SK-N-SH treated with all-trans-retinoic acid at 6 μM for 48 hours (cell line): ENCODE data around the gene MRPL19.
A peak's percentile ranks its signal among the peaks of the same experiment; 100 is the strongest.

Experiments
- ATAC-seq: fragments of 200-7000 bp; cut with Tn5 transposase; 3 replicates; pipeline ENCODE4 v1.9.1; 2020; ENCODE audit warnings: mild to moderate bottlenecking, moderate library complexity
- ARNTL ChIP-seq: fragments of 450-650 bp; formaldehyde crosslinking; IDR thresholded peaks from 2 replicates; pipeline ENCODE4 v1.5.0; 2020; ENCODE audit warnings: low read depth, mild to moderate bottlenecking, moderate library complexity, borderline replicate concordance
- BACH2 ChIP-seq: fragments of 250-450 bp; sonication (Bioruptor Pico); IDR thresholded peaks from 2 replicates; pipeline ENCODE4 v1.9.0; 2021; ENCODE audit warnings: mild to moderate bottlenecking, borderline replicate concordance
- CSDC2 ChIP-seq: fragments of 250-450 bp; sonication (Bioruptor Pico); IDR thresholded peaks from 2 replicates; pipeline ENCODE4 v1.5.0; 2020; ENCODE audit warnings: mild to moderate bottlenecking, moderate library complexity
- CSRNP3 ChIP-seq: fragments of 250-450 bp; sonication (Bioruptor Pico); IDR thresholded peaks from 2 replicates; pipeline ENCODE4 v1.5.1; 2021; ENCODE audit warnings: mild to moderate bottlenecking, moderate library complexity
- ESRRG ChIP-seq: fragments of 250-450 bp; sonication (Bioruptor Pico); IDR thresholded peaks from 2 replicates; pipeline ENCODE4 v1.6.1; 2021; ENCODE audit warnings: mild to moderate bottlenecking
- GLIS3 ChIP-seq: fragments of 250-450 bp; sonication (Bioruptor Pico); IDR thresholded peaks from 2 replicates; pipeline ENCODE4 v1.5.0; 2020; ENCODE audit warnings: mild to moderate bottlenecking, moderate library complexity
- ISL1 ChIP-seq: fragments of 250-450 bp; sonication (Bioruptor Pico); IDR thresholded peaks from 2 replicates; pipeline ENCODE4 v2.1.2; 2022; ENCODE audit warnings: mild to moderate bottlenecking, moderate library complexity
- OSR1 ChIP-seq: fragments of 250-450 bp; sonication (Bioruptor Pico); IDR thresholded peaks from 2 replicates; pipeline ENCODE4 v1.8.0; 2022; ENCODE audit warnings: moderate library complexity, mild to moderate bottlenecking, inconsistent platforms
- PATZ1 ChIP-seq: fragments of 250-450 bp; sonication (Bioruptor Pico); IDR thresholded peaks from 2 replicates; pipeline ENCODE4 v1.8.0; 2020; ENCODE audit warnings: mild to moderate bottlenecking, moderate library complexity, borderline replicate concordance
- POU6F1 ChIP-seq: fragments of 250-450 bp; sonication (Bioruptor Pico); IDR thresholded peaks from 2 replicates; pipeline ENCODE4 v1.8.0; 2021; ENCODE audit warnings: low read depth, mild to moderate bottlenecking, moderate library complexity, borderline replicate concordance
- PPARA ChIP-seq: fragments of 250-450 bp; sonication (Bioruptor Pico); IDR thresholded peaks from 2 replicates; pipeline ENCODE4 v1.5.0; 2020; ENCODE audit warnings: mild to moderate bottlenecking, borderline replicate concordance
- RARB ChIP-seq: fragments of 250-450 bp; sonication (Bioruptor Pico); IDR thresholded peaks from 2 replicates; pipeline ENCODE4 v1.8.0; 2021; ENCODE audit warnings: mild to moderate bottlenecking, moderate library complexity
- TCF4 ChIP-seq: fragments of 250-450 bp; sonication (Bioruptor Pico); IDR thresholded peaks from 2 replicates; pipeline ENCODE4 v1.8.0; 2021; ENCODE audit warnings: mild to moderate bottlenecking, moderate library complexity, borderline replicate concordance
- TOX ChIP-seq: fragments of 250-450 bp; sonication (Bioruptor Pico); IDR thresholded peaks from 2 replicates; pipeline ENCODE4 v1.8.0; 2021; ENCODE audit warnings: mild to moderate bottlenecking, moderate library complexity, borderline replicate concordance
- TSHZ2 ChIP-seq: fragments of 250-450 bp; sonication (Bioruptor Pico); IDR thresholded peaks from 2 replicates; pipeline ENCODE4 v1.5.0; 2020; ENCODE audit warnings: mild to moderate bottlenecking, moderate library complexity
- ZFP3 ChIP-seq: fragments of 250-450 bp; sonication (Bioruptor Pico); IDR thresholded peaks from 2 replicates; pipeline ENCODE4 v1.5.0; 2020; ENCODE audit warnings: mild to moderate bottlenecking, moderate library complexity
- ZFP30 ChIP-seq: fragments of 450-650 bp; formaldehyde crosslinking; IDR thresholded peaks from 2 replicates; pipeline ENCODE4 v1.5.0; 2022; ENCODE audit warnings: mild to moderate bottlenecking, moderate library complexity
- ZNF565 ChIP-seq: fragments of 450-650 bp; formaldehyde crosslinking; conservative IDR thresholded peaks from 2 replicates; pipeline ENCODE4 v1.5.0; 2020; ENCODE audit warnings: low read depth, mild to moderate bottlenecking, moderate library complexity
- ZNF70 ChIP-seq: fragments of 450-650 bp; formaldehyde crosslinking; IDR thresholded peaks from 2 replicates; pipeline ENCODE4 v1.5.0; 2020; ENCODE audit warnings: mild to moderate bottlenecking, moderate library complexity
- ZNF8 ChIP-seq: fragments of 450-650 bp; formaldehyde crosslinking; IDR thresholded peaks from 2 replicates; pipeline ENCODE4 v1.5.0; 2020; ENCODE audit warnings: mild to moderate bottlenecking, moderate library complexity
- TF ChIP-seq, protein P1 (sequence below): fragments of 250-450 bp; sonication (Bioruptor Pico); IDR thresholded peaks from 2 replicates; pipeline ENCODE4 v1.5.1; 2020; ENCODE audit warnings: low read depth, mild to moderate bottlenecking, moderate library complexity

The MRPL19 gene

DNA sequence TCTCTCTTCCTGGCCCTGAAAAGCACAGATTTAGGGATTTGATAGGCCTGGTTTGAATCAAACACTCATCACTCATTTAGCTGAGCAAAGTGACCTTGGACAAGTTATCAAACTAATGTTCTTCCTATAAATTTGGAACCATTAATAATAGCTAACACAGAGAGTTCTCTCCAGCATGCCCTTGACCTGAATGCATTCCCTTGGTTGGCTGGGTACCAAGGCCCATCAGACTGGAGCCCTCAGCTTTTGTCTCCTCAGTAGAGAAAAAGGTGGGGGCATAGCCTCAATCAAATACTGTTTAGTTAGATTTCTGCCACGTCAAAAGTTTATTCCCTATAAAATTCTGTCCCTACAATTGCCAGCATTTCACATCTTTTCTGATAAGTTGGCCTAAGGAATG is 13.8 kb upstream of the MRPL19 start:
- peak; percentile 47 for ATAC-seq
- TF ChIP-seq ESRRG (CRISPR knock-in tag): no peak
- no peak for TF ChIP-seq ZNF70
- TF ChIP-seq TSHZ2: no peak
- no peak for TF ChIP-seq OSR1 (CRISPR knock-in tag)
- no peak for TF ChIP-seq PPARA (CRISPR knock-in tag)
- TF ChIP-seq, protein P1, sequence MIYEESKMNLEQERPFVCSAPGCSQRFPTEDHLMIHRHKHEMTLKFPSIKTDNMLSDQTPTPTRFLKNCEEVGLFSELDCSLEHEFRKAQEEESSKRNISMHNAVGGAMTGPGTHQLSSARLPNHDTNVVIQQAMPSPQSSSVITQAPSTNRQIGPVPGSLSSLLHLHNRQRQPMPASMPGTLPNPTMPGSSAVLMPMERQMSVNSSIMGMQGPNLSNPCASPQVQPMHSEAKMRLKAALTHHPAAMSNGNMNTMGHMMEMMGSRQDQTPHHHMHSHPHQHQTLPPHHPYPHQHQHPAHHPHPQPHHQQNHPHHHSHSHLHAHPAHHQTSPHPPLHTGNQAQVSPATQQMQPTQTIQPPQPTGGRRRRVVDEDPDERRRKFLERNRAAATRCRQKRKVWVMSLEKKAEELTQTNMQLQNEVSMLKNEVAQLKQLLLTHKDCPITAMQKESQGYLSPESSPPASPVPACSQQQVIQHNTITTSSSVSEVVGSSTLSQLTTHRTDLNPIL (CRISPR knock-in tag): no peak
- TF ChIP-seq TCF4 (CRISPR knock-in tag): no peak
- TF ChIP-seq ZFP30: no peak
- no peak for TF ChIP-seq ARNTL
- TF ChIP-seq PATZ1: no peak
- no peak for TF ChIP-seq BACH2 (CRISPR knock-in tag)
- no peak for TF ChIP-seq ISL1
- no peak for TF ChIP-seq ZFP3 (CRISPR knock-in tag)
- no peak for TF ChIP-seq ZNF8 (CRISPR knock-in tag)
- TF ChIP-seq GLIS3 (CRISPR knock-in tag): no peak
- TF ChIP-seq, all 23 proteins: peak for 0

DNA sequence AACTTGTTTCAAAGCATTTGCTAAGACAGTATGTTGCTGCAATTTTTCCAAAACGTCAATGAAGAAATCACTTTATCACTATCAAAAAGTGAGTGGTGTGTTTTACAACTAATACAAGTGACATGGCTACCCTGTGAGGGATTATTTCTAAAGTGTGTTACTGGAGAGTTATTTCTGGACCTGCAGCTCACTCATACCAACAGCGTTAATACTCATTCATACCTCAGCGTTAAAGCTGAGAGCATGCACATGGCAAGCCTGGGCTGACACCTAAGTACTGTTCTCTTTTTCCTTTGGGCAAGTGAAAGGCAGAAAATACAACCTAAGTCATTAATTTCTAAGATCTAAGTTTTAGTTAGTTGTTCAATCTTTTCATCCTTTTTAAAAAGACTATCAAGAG is 13.0 kb upstream of the MRPL19 start:
- no peak for ATAC-seq
- no peak for TF ChIP-seq POU6F1
- no peak for TF ChIP-seq TSHZ2
- TF ChIP-seq RARB (CRISPR knock-in tag): no peak
- TF ChIP-seq CSRNP3 (CRISPR knock-in tag): no peak
- no peak for TF ChIP-seq ARNTL
- TF ChIP-seq ZFP30: no peak
- TF ChIP-seq, all 23 proteins: peak for 0

DNA sequence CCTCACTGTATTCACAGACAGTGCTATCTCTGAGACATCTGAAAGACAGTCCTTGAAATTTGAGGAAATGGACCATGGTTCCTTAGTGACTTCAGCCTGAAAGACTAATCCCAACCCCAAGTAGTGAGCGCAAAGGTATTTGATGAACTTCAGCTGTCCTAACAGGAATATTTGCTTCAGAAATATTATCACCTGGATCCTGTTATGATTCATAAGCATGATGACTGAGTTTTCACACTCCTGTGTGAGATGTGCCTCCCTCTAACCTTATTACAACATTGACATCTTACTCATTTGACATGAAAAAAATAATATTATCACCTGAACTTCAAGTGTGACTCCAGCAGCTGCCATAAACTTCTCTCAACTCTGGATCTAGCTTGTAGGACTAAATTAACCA is 11.6 kb upstream of the MRPL19 start:
- TF ChIP-seq ESRRG (CRISPR knock-in tag) (no peak), ZNF70 (no peak), PATZ1 (no peak), ARNTL (no peak), TCF4 (CRISPR knock-in tag) (no peak), POU6F1 (no peak), BACH2 (CRISPR knock-in tag) (no peak), ZNF565 (CRISPR knock-in tag) (no peak), RARB (CRISPR knock-in tag) (no peak), TOX (CRISPR knock-in tag) (no peak), ISL1 (no peak), CSDC2 (CRISPR knock-in tag) (no peak), OSR1 (CRISPR knock-in tag) (no peak)
- no peak for ATAC-seq
